GM12873 (cell line): ENCODE results near the gene GSS.

Experiments used
- TF ChIP-seq, protein P1 (sequence below): IDR thresholded peaks from 2 replicates; pipeline ENCODE4 v1.5.1; 2012; ENCODE audit warnings: low read depth, mild to moderate bottlenecking, moderate library complexity, low read length, control low read depth; ENCODE audit not compliant: insufficient read depth; ENCODE audit errors: missing control alignments

Gene GSS

DNA sequence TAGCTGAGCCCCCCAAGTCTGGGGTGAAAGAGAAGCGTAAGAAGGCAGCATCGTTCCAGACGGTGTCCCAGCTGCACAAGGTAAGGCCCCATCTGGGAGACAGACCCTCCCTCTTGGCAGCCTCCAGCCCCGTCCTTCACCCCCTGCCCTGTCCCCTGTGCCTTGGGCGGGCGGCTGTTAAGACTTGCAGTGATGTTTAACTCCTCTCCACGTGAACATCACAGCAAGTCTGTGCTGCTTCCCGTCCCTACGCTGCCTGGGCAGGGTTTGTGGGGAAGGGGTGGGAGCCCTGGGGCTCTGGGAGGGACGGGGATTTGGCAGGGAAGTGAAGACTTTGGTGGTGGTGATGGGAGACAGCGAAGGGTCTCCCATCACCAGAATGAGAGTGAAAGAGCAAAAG is 34.6 kb upstream of the GSS start:
- TF ChIP-seq, protein P1, sequence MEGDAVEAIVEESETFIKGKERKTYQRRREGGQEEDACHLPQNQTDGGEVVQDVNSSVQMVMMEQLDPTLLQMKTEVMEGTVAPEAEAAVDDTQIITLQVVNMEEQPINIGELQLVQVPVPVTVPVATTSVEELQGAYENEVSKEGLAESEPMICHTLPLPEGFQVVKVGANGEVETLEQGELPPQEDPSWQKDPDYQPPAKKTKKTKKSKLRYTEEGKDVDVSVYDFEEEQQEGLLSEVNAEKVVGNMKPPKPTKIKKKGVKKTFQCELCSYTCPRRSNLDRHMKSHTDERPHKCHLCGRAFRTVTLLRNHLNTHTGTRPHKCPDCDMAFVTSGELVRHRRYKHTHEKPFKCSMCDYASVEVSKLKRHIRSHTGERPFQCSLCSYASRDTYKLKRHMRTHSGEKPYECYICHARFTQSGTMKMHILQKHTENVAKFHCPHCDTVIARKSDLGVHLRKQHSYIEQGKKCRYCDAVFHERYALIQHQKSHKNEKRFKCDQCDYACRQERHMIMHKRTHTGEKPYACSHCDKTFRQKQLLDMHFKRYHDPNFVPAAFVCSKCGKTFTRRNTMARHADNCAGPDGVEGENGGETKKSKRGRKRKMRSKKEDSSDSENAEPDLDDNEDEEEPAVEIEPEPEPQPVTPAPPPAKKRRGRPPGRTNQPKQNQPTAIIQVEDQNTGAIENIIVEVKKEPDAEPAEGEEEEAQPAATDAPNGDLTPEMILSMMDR, result no peak

DNA sequence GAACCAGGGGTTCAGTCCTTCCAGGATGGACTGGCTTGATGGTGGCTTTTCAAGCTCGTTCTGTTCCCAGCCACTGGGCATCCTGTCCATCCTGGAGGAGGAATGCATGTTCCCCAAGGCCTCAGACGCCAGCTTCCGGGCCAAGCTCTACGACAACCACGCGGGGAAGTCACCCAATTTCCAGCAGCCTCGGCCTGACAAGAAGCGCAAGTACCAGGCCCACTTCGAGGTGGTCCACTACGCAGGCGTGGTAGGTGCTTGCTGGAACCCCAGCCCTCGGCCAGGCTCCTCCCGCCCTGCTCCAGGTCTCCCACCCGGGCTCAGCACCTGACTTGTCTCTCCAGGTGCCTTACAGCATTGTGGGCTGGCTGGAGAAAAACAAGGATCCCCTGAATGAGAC is 34.1 kb upstream of the GSS start:
- TF ChIP-seq, protein P1, result no peak

DNA sequence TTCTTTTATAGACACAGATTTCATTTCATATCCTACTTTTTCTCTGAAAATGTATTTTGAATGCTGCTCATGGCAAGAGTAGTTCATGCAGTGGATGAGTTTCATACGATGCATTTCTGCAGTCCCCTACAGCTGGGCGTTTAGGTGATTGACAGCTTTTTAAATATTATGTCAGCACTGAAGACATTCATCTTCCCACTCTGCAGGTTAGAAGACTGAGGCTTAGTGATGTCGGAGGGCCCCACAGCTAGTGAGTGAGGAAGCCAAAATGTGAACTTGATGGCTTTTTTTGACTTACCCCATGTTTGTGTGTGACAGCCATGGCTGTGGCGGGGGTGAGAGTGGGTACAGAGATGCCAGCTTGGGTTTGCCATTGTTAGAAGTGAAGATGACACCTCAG is 33.5 kb upstream of the GSS start:
- TF ChIP-seq, protein P1, result no peak

DNA sequence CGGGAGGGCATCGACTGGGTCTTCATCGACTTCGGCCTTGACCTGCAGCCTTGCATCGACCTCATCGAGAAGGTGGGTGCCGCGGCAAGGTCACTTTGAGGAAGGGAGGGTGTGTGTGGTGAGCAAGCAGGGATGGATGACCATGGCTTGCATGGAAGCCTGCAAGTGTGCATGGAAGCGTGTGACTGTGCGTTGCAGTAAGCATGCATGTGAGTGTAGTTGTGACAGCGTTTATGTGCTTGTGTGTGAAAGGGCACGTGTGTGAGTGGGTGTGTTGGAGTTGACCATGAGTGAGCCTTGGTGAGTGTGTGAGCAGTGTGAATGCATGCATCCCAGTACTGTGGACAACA is 32.6 kb upstream of the GSS start:
- TF ChIP-seq, protein P1, result no peak

DNA sequence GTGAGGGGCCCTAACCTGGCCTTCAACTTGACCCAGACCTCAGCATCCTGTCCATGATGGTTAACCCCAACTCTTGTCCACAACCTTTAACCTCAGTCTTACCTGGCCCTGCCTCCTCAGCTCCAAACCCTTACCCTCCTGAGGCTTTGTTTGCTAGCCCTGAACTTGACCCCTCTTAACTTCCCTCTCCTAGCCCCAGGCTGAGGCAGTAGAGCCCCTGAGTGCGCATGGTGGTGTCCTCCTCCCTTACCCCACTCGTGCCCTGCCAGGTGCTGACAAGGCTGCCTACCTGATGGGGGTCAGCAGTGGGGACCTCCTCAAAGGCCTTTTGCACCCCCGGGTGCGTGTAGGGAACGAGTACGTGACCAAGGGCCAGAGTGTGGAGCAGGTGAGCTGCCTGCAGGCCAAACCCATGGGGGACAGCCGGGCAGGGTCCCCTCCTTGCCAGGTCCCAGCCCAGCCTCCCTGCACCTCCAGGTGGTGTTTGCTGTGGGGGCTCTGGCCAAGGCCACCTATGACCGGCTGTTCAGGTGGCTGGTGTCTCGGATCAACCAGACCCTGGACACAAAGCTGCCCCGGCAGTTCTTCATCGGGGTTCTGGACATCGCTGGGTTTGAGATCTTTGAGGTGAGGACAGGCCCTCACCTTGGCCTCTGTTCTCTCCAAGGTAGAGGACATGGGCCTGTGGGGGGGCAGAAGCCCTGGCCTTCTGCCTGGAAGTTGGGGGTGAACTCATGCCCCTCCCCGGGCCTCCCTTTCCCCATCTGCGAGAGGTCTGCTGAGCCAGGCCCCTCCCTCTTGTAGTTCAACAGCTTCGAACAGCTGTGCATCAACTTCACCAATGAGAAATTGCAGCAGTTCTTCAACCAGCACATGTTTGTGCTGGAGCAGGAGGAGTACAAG is 31.9 kb upstream of the GSS start:
- TF ChIP-seq, protein P1, result no peak

DNA sequence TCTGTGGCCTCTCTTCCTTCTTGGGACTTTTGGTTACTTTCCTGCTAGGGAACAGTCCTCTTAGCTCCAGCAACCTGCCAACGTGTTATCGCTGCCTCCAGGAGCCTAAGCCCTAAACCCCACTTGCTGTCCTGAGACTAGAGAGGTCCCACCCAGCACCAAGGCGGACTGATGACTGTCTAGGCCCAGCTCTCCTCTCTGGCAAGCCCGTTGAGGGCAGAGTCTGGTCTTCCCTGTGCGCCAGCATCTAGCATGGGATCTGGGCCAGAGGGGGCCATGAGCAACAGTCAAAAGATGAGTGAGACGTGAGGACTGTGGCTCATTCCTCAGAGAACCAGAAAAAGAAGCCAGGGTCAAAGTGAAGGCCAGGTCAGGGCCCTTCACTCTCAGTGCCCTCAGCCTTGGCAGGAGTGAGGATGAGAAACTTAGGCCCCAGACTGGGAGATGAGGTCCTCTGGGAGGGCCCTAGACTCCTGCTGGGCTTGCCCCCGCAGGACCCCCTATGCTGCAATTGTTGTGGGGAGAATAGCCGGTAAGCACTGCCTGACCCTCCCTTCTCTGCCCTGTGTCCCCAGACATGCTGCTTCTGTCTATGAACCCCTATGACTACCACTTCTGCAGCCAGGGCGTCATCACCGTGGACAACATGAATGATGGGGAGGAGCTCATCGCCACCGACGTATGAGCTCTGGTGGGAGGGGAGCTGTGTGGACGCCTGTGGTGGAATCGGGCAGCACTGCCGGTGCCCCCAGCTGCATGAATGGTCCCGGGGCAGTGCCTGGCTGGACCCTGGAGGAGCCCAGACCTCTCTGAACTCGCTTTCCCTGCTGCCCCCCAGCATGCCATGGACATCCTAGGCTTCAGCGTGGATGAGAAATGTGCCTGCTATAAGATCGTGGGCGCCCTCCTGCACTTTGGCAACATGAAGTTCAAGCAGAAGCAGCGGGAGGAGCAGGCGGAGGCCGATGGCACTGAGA is 31.0 kb upstream of the GSS start:
- TF ChIP-seq, protein P1, result no peak
